HG03135 (cell line): Measurements from ENCODE around the gene STN1.

ENCODE experiments used
- ATAC-seq: cut with Tn5 transposase; IDR thresholded peaks from one replicate; pipeline ENCODE4 v1.9.1; 2021; ENCODE audit warnings: mild to moderate bottlenecking, moderate library complexity; ENCODE audit not compliant: unreplicated experiment

Gene STN1

GRCh38 chr10:103930449-103930848 is 12.5 kb upstream of the STN1 start:
- ATAC-seq = no peak

- no peak for ATAC-seq
Observed at GRCh38 chr10:103929381-103929921, 11.5 kb upstream of the STN1 start.

GRCh38 chr10:103928784-103929183 is 10.8 kb upstream of the STN1 start:
- no peak for ATAC-seq

- ATAC-seq = no peak
Observed at GRCh38 chr10:103926722-103927319, 8.8 kb upstream of the STN1 start.

GRCh38 chr10:103925591-103925990 is 7.6 kb upstream of the STN1 start:
- ATAC-seq = no peak

- ATAC-seq = no peak
Observed at GRCh38 chr10:103923502-103923901, 5.5 kb upstream of the STN1 start.

- ATAC-seq = no peak
Observed at GRCh38 chr10:103922659-103923058, 4.7 kb upstream of the STN1 start.

GRCh38 chr10:103921750-103922195 is 3.8 kb upstream of the STN1 start:
- no peak for ATAC-seq

GRCh38 chr10:103921248-103921647 is 3.3 kb upstream of the STN1 start:
- ATAC-seq = no peak

- ATAC-seq = no peak
Observed at GRCh38 chr10:103919648-103920025, 1.7 kb upstream of the STN1 start.

- peak; percentile 15 for ATAC-seq
Observed at GRCh38 chr10:103917302-103918052, 507 bp downstream of the STN1 start.

- ATAC-seq = no peak
Observed at GRCh38 chr10:103916876-103917275, 1.1 kb downstream of the STN1 start.

GRCh38 chr10:103916254-103916653 is 1.7 kb downstream of the STN1 start:
- no peak for ATAC-seq

GRCh38 chr10:103915796-103916195 is 2.2 kb downstream of the STN1 start:
- ATAC-seq = peak; percentile 25

- ATAC-seq = no peak
Observed at GRCh38 chr10:103912759-103913158, 5.2 kb downstream of the STN1 start.

GRCh38 chr10:103911021-103911459 is 6.9 kb downstream of the STN1 start:
- ATAC-seq = no peak

GRCh38 chr10:103910442-103911012 is 7.5 kb downstream of the STN1 start:
- no peak for ATAC-seq

- no peak for ATAC-seq
Observed at GRCh38 chr10:103905441-103905840, 12.5 kb downstream of the STN1 start.

GRCh38 chr10:103901299-103901698 is 16.7 kb downstream of the STN1 start:
- no peak for ATAC-seq

GRCh38 chr10:103899312-103899711 is 18.7 kb downstream of the STN1 start:
- ATAC-seq = no peak

- ATAC-seq = no peak
Observed at GRCh38 chr10:103897241-103897774, 20.7 kb downstream of the STN1 start.

GRCh38 chr10:103896225-103896624 is 21.8 kb downstream of the STN1 start:
- ATAC-seq = no peak
